Measurements from ENCODE around the gene PLEKHH1.

Gene PLEKHH1

DNA sequence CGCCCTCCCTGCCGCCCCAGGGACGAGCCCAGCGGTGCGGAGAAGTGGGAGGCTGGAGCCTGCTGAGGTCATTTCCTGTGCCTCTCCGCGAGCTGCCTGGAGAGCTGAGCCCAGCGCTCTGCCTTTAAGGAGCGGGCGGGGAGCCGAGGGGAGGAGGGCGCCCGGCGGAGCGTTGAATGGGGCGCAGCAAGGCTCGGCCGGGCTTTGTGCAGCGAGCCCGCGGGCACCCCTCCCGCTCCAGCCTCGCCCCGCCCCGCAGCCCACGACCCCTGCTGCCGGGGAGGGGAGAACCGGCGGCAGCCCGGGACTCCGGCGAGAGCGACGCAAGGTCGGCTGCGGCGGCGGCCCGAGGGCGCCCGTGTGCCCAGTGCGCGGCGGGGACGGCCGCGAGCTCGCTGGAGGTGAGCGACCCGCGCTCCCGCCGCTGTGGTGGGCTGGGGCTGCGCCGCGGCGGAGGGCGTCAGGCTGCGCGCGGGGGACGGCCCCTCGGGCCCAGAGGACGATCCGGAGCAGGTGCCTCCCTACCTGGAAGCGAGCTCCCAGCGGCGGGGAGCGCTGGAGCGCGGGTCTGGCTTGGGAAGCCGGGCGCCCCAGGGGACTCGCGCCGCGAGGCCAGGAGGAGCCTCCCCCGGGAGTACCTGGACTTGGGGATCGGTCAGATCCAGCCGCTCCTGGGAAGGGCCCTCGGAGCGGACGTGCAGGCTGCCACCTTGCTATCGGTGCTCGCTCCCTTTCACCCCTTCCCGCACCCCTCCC lies at the start of gene PLEKHH1:
Gene PLEKHH1 (plus strand): TSS at position 293 of the 756 bp plus-strand sequence. CDS start 8,578 bp downstream, outside the sequence.
- no peak for TF ChIP-seq JUND (IDR thresholded peaks at IDR 0.05; ENCODE audit: low read depth)
- in situ Hi-C loops (cut with HindIII; ENCODE audit: low pct_unique_long_range_greater_than_20kb, low sequenced_read_pairs) = no loop called here
- peak; percentile 93 to 95 for DNase-seq (ENCODE audit: low read depth in 1 of 2, low spot score in 1 of 2)

- DNase-seq (ENCODE audit: low read depth in 1 of 2, low spot score in 1 of 2) = no peak
- no peak for TF ChIP-seq JUND (IDR thresholded peaks at IDR 0.05; ENCODE audit: low read depth)
- in situ Hi-C loops (cut with HindIII; ENCODE audit: low pct_unique_long_range_greater_than_20kb, low sequenced_read_pairs) = no loop called here
Measured at GRCh38 chr14:67483579-67484285, 49.4 kb upstream of the PLEKHH1 start.

DNA sequence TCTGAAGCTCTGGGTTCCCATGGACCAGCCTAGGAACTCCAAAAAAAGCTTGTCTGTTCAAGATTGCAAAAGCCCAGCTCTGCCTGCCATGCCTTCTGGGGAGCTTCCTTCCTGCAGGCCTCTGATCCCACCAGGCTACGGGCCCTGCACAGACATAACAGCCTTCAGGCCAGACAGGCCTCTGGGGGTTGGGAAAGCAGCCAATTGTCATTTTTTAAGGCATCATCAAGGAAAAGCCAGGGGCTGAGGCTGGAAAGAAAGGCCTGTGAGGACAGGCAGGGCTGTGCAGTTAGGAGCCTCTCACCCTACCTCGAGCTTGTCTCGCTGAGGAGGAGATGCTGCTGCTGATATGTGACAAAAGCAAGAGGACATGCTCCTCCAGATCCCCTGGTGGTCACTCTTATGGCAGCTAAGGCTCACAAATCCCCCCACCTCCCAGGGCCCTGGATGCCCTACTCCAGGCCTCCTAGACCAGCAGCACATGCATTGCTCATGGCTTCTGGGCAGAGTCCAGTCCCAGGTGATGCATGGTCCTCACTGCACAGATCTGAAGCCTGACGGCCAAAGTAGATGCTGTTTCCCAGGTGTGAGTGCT lies 47.5 kb upstream of the PLEKHH1 start:
- in situ Hi-C loops (cut with HindIII; ENCODE audit: low pct_unique_long_range_greater_than_20kb, low sequenced_read_pairs) = no loop called here

GRCh38 chr14:67486890-67487289 lies 46.2 kb upstream of the PLEKHH1 start:
- in situ Hi-C loops (cut with HindIII; ENCODE audit: low pct_unique_long_range_greater_than_20kb, low sequenced_read_pairs) = no loop called here
- TF ChIP-seq JUND (IDR thresholded peaks at IDR 0.05; ENCODE audit: low read depth) = no peak
- no peak for DNase-seq (ENCODE audit: low read depth in 1 of 2, low spot score in 1 of 2)

More for the DNA sequence above, 47.5 kb upstream of the PLEKHH1 start:
- DNase-seq (ENCODE audit: low read depth in 1 of 2, low spot score in 1 of 2) = no peak
- no peak for TF ChIP-seq JUND (IDR thresholded peaks at IDR 0.05; ENCODE audit: low read depth)

- in situ Hi-C loops (cut with HindIII; ENCODE audit: low pct_unique_long_range_greater_than_20kb, low sequenced_read_pairs) = no loop called here
- no peak for TF ChIP-seq JUND (IDR thresholded peaks at IDR 0.05; ENCODE audit: low read depth)
- no peak for DNase-seq (ENCODE audit: low read depth in 1 of 2, low spot score in 1 of 2)
Measured at GRCh38 chr14:67487332-67487731, 45.8 kb upstream of the PLEKHH1 start.

DNA sequence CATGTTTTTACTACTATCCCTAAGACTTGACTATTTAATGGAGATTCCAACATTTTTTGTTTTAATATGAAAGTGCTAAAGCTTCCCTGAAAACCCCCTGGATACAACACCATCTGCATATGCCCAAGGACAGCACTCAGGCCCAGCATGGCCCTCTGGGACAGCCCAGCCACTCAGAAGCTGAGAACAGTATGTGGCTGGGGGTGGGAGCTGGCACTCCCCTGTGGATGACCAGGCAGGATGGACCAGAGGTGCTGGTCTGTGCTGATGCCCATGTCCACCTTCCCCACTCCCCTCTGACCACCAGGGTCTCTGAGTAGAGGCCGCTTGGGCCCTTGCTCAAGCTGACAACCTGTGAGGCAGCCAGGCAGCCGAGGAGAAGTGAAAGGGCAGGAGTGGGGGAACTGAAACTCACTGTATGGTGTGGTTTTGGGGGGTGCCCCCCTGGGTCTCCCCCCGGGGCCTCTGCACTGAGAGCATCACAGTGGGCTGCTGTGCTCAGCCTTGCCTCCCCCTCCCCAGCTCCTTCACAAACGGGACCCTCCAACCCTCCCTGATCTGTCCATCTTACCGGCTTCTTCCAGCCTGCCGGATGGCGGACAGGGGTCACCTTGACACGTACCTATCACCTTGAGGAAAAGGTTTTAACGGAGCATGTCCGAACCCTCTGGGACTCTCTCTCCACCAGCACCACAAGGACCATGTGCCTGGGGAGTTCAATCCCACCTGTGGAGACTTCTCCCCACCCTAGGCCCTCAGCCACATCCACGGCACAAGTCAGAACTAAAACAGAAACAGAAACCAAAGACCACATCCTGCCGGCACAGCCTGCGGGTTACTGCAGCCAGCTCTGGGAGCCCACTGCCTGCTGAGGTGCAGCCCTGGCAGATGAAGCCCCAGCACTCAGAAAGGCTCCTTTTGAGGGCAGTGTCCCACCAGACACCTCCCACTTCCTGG lies 44.9 kb upstream of the PLEKHH1 start, which contains the start of gene TMEM229B:
Gene TMEM229B (minus strand): TSS at position 785 of the 957 bp plus-strand sequence. CDS start 14,798 bp downstream, outside the sequence.
- no peak for TF ChIP-seq JUND (IDR thresholded peaks at IDR 0.05; ENCODE audit: low read depth)
- no peak for DNase-seq (ENCODE audit: low read depth in 1 of 2, low spot score in 1 of 2)
- in situ Hi-C loops (cut with HindIII; ENCODE audit: low pct_unique_long_range_greater_than_20kb, low sequenced_read_pairs) = no loop called here

DNA sequence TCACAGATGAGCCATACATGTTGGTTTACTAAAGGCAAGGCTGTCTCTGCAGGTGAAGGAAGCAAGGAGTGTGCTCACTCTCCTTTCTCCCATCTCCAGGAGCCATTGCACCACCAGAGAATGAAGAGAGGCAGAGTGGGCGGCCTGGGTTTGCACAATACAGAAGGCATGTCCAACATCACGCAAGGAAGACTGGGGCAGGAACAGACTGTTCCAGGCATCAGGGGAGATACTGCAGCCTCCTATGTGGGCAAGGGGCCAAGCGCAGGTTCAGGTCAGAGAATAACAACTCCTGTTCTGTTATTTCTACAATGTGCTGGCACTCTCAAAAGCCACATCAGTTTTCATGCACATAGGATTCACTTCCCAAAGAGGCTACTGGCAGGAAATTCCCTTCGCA lies 42.9 kb upstream of the PLEKHH1 start:
- no peak for TF ChIP-seq JUND (IDR thresholded peaks at IDR 0.05; ENCODE audit: low read depth)
- in situ Hi-C loops (cut with HindIII; ENCODE audit: low pct_unique_long_range_greater_than_20kb, low sequenced_read_pairs) = no loop called here
- no peak for DNase-seq (ENCODE audit: low read depth in 1 of 2, low spot score in 1 of 2)

- in situ Hi-C loops (cut with HindIII; ENCODE audit: low pct_unique_long_range_greater_than_20kb, low sequenced_read_pairs) = no loop called here
- no peak for TF ChIP-seq JUND (IDR thresholded peaks at IDR 0.05; ENCODE audit: low read depth)
- DNase-seq (ENCODE audit: low read depth in 1 of 2, low spot score in 1 of 2) = no peak
Measured at GRCh38 chr14:67491285-67491684, 41.8 kb upstream of the PLEKHH1 start.

DNA sequence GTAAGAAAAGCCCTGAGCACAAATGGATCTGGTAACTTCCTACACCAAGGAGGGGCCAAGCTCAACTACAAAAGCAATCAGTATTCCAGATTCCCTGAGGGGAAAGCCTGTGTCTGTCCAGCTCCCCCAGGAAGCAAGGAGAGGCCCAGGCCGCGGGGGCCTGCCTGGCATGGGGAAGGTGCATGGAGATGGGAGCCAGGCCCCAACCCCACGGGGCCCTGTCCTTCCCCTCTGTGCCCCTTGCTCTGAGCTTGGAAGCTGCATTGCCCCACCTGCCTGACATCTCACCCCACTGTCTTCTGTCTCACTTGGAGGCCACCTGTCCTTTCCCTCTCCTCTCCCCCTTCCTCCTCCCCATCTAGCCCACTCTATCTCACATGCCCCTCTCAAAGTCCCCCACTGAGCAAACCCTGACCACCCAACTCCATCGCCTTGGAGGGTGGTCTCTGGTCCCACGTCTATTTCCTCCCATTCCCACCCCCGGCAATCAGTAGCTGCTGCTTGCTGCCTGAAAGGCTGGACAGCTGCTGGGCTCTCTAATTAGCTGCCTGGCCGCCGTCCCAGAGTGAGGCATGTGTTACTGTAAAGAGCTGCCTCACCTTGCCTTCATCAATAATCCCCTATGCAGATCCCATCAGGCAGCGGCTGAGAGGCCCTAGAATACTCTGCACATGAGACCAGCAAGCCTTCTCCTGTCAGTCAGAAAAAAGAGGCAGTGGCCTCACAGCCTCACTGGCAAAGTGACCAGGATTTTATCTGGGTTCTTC lies 41.2 kb upstream of the PLEKHH1 start:
- no peak for TF ChIP-seq JUND (IDR thresholded peaks at IDR 0.05; ENCODE audit: low read depth)
- peak in 1 of 2 experiments; percentile 78 for DNase-seq (ENCODE audit: low read depth in 1 of 2, low spot score in 1 of 2)
- in situ Hi-C loops (cut with HindIII; ENCODE audit: low pct_unique_long_range_greater_than_20kb, low sequenced_read_pairs) = no loop called here

DNA sequence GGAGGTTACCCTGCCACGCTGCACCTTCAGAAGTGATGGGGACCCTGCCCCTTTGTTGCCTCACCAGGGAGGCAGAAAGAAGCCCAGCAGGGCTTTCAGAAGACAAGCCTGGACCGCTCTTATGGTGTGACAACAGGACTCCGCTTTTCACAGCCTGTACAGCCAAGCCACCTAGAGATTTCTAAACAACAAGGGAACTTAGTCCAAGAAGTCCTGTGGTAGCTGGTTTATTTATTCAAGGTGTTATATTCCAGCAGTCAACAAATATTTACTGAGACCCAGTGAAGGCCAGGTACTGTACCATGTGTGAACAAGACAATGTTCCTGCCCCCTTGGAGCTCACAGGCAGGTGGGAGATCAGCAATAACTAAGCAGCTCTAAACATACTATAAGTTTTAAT lies 40.6 kb upstream of the PLEKHH1 start:
- TF ChIP-seq JUND (IDR thresholded peaks at IDR 0.05; ENCODE audit: low read depth) = no peak
- in situ Hi-C loops (cut with HindIII; ENCODE audit: low pct_unique_long_range_greater_than_20kb, low sequenced_read_pairs) = no loop called here
- peak in 1 of 2 experiments; percentile 78 for DNase-seq (ENCODE audit: low read depth in 1 of 2, low spot score in 1 of 2)

GRCh38 chr14:67493092-67493717 lies 39.9 kb upstream of the PLEKHH1 start:
- no peak for TF ChIP-seq JUND (IDR thresholded peaks at IDR 0.05; ENCODE audit: low read depth)
- DNase-seq (ENCODE audit: low read depth in 1 of 2, low spot score in 1 of 2) = no peak
- in situ Hi-C loops (cut with HindIII; ENCODE audit: low pct_unique_long_range_greater_than_20kb, low sequenced_read_pairs) = no loop called here
